ENCODE data around the gene MINDY3.

The MINDY3 gene

DNA sequence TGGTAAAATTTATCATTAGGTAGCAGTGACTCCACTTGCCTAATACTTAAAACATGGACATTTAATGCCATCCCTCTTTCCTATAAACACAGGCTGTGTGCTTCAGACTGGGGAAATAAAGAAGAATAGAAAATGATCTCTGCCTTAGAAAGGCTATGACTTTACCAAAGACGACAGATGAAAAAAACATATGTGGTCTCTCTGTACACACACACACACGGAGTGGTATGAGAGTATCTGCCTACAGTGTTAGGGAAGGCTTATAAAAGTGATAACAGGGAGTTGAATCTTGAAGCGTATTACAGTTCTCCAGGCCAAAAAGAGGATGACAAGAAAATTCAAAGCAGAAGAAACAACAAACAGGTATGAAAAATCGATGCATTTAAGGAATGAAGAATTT lies 38.2 kb downstream of the MINDY3 start:
- Histone ChIP-seq H3K9me3 (ENCODE audit: insufficient read depth, low read length) (no peaks in the 10 kb centered on the region), H3K36me3 (ENCODE audit: insufficient read depth, insufficient read length, low read length) (peaks cover 24% of the 10 kb centered on the region), H3K9ac (ENCODE audit: insufficient read length, low read depth) (no peak overlapping the region), H3K4me3 (ENCODE audit: insufficient read length, low read depth) (no peak overlapping the region), H3K4me1 (ENCODE audit: insufficient read depth, insufficient read length) (no peaks in the 10 kb centered on the region), H3K27me3 (ENCODE audit: insufficient read depth, insufficient read length) (no peaks in the 10 kb centered on the region)
- no peak for DNase-seq (ENCODE audit: low read depth, low spot score)
- TF ChIP-seq ZNF274 (IDR thresholded peaks at IDR 0.05; ENCODE audit: low read depth, low read length) (no peak), YY1 (IDR thresholded peaks at IDR 0.05; ENCODE audit: insufficient read depth, insufficient read length) (no peak), SUZ12 (IDR thresholded peaks at IDR 0.05; ENCODE audit: extremely low read depth, insufficient read depth, insufficient read length) (no peak)

- Histone ChIP-seq H3K9ac (ENCODE audit: insufficient read length, low read depth) (no peak overlapping the region), H3K36me3 (ENCODE audit: insufficient read depth, insufficient read length, low read length) (peaks cover 24% of the 10 kb centered on the region), H3K4me3 (ENCODE audit: insufficient read length, low read depth) (no peak overlapping the region), H3K4me1 (ENCODE audit: insufficient read depth, insufficient read length) (no peaks in the 10 kb centered on the region), H3K9me3 (ENCODE audit: insufficient read depth, low read length) (no peaks in the 10 kb centered on the region), H3K27me3 (ENCODE audit: insufficient read depth, insufficient read length) (no peaks in the 10 kb centered on the region)
- DNase-seq (ENCODE audit: low read depth, low spot score): no peak
- no peak for TF ChIP-seq SUZ12 (IDR thresholded peaks at IDR 0.05; ENCODE audit: extremely low read depth, insufficient read depth, insufficient read length)
- TF ChIP-seq YY1 (IDR thresholded peaks at IDR 0.05; ENCODE audit: insufficient read depth, insufficient read length): no peak
- TF ChIP-seq ZNF274 (IDR thresholded peaks at IDR 0.05; ENCODE audit: low read depth, low read length): no peak
Observed at GRCh38 chr10:15821046-15821683, 39.1 kb downstream of the MINDY3 start.

- H3K27me3 ChIP-seq (ENCODE audit: insufficient read depth, insufficient read length): no peaks in the 10 kb centered on the region
- no peaks in the 10 kb centered on the region for H3K9me3 ChIP-seq (ENCODE audit: insufficient read depth, low read length)
- no peaks in the 10 kb centered on the region for H3K4me1 ChIP-seq (ENCODE audit: insufficient read depth, insufficient read length)
- no peak overlapping the region for H3K4me3 ChIP-seq (ENCODE audit: insufficient read length, low read depth)
- H3K9ac ChIP-seq (ENCODE audit: insufficient read length, low read depth): no peak overlapping the region
- peaks cover 26% of the 10 kb centered on the region for H3K36me3 ChIP-seq (ENCODE audit: insufficient read depth, insufficient read length, low read length)
- DNase-seq (ENCODE audit: low read depth, low spot score): no peak
- no peak for TF ChIP-seq YY1 (IDR thresholded peaks at IDR 0.05; ENCODE audit: insufficient read depth, insufficient read length)
- no peak for TF ChIP-seq ZNF274 (IDR thresholded peaks at IDR 0.05; ENCODE audit: low read depth, low read length)
- TF ChIP-seq SUZ12 (IDR thresholded peaks at IDR 0.05; ENCODE audit: extremely low read depth, insufficient read depth, insufficient read length): no peak
Observed at GRCh38 chr10:15817409-15818046, 42.8 kb downstream of the MINDY3 start.

- H3K27me3 ChIP-seq (ENCODE audit: insufficient read depth, insufficient read length): no peaks in the 10 kb centered on the region
- H3K9me3 ChIP-seq (ENCODE audit: insufficient read depth, low read length): no peaks in the 10 kb centered on the region
- peaks cover 17% of the 10 kb centered on the region for H3K36me3 ChIP-seq (ENCODE audit: insufficient read depth, insufficient read length, low read length)
- TF ChIP-seq SUZ12 (IDR thresholded peaks at IDR 0.05; ENCODE audit: extremely low read depth, insufficient read depth, insufficient read length) (no peak), ZNF274 (IDR thresholded peaks at IDR 0.05; ENCODE audit: low read depth, low read length) (no peak), YY1 (IDR thresholded peaks at IDR 0.05; ENCODE audit: insufficient read depth, insufficient read length) (no peak)
- H3K9ac ChIP-seq (ENCODE audit: insufficient read length, low read depth): no peak overlapping the region
- no peak overlapping the region for H3K4me3 ChIP-seq (ENCODE audit: insufficient read length, low read depth)
- no peak for DNase-seq (ENCODE audit: low read depth, low spot score)
- H3K4me1 ChIP-seq (ENCODE audit: insufficient read depth, insufficient read length): no peaks in the 10 kb centered on the region
Observed at GRCh38 chr10:15815242-15815885, 44.9 kb downstream of the MINDY3 start.

DNA sequence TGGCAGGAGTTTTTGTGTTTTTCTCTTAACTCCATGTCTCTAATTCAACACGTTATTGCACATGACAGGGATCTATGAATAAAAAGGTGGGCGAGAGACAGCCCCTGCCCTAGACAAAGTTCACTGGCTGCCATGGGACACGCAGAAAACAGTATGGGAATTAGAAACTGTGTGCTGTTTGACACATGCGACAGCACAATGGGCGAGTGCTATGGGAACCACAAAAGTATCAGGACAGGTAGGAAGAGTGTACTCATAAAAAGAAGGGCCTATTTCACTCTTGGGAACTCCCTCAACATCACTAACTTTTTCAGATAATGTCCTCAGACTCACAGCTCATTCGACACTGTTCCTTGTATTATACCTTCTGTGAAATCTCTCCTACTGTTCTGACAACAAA lies 45.7 kb downstream of the MINDY3 start:
- no peak for DNase-seq (ENCODE audit: low read depth, low spot score)
- Histone ChIP-seq H3K4me3 (ENCODE audit: insufficient read length, low read depth) (no peak overlapping the region), H3K9ac (ENCODE audit: insufficient read length, low read depth) (no peak overlapping the region), H3K27me3 (ENCODE audit: insufficient read depth, insufficient read length) (no peaks in the 10 kb centered on the region), H3K36me3 (ENCODE audit: insufficient read depth, insufficient read length, low read length) (peaks cover 14% of the 10 kb centered on the region), H3K4me1 (ENCODE audit: insufficient read depth, insufficient read length) (no peaks in the 10 kb centered on the region), H3K9me3 (ENCODE audit: insufficient read depth, low read length) (no peaks in the 10 kb centered on the region)
- no peak for TF ChIP-seq SUZ12 (IDR thresholded peaks at IDR 0.05; ENCODE audit: extremely low read depth, insufficient read depth, insufficient read length)
- TF ChIP-seq YY1 (IDR thresholded peaks at IDR 0.05; ENCODE audit: insufficient read depth, insufficient read length): no peak
- no peak for TF ChIP-seq ZNF274 (IDR thresholded peaks at IDR 0.05; ENCODE audit: low read depth, low read length)

GRCh38 chr10:15813415-15813814 lies 46.9 kb downstream of the MINDY3 start:
- H3K9me3 ChIP-seq (ENCODE audit: insufficient read depth, low read length): no peaks in the 10 kb centered on the region
- no peak for DNase-seq (ENCODE audit: low read depth, low spot score)
- H3K4me3 ChIP-seq (ENCODE audit: insufficient read length, low read depth): no peak overlapping the region
- TF ChIP-seq YY1 (IDR thresholded peaks at IDR 0.05; ENCODE audit: insufficient read depth, insufficient read length): no peak
- TF ChIP-seq SUZ12 (IDR thresholded peaks at IDR 0.05; ENCODE audit: extremely low read depth, insufficient read depth, insufficient read length): no peak
- no peak for TF ChIP-seq ZNF274 (IDR thresholded peaks at IDR 0.05; ENCODE audit: low read depth, low read length)
- H3K9ac ChIP-seq (ENCODE audit: insufficient read length, low read depth): no peak overlapping the region
- no peaks in the 10 kb centered on the region for H3K27me3 ChIP-seq (ENCODE audit: insufficient read depth, insufficient read length)
- H3K36me3 ChIP-seq (ENCODE audit: insufficient read depth, insufficient read length, low read length): peaks cover 12% of the 10 kb centered on the region
- no peaks in the 10 kb centered on the region for H3K4me1 ChIP-seq (ENCODE audit: insufficient read depth, insufficient read length)

DNA sequence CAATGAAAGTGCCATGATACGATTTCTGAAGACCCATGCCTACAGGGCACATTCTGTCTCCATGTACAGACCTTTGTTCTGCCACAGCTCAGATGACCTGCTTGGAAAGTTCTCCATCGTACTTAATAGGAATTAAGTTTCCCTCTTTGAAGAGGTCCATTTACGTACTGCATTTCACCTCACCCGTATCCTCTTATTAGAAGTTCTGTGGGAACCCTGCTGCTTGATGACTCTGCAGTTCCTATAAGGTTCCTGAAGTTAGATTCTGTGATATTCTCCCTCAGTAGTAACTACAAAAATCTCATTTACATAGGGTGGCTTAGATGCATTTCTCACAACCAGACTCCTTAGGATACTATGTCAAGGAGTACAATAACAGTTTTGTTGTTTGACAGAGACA lies 50.9 kb downstream of the MINDY3 start:
- no peak for DNase-seq (ENCODE audit: low read depth, low spot score)
- H3K27me3 ChIP-seq (ENCODE audit: insufficient read depth, insufficient read length): no peaks in the 10 kb centered on the region
- no peak overlapping the region for H3K9ac ChIP-seq (ENCODE audit: insufficient read length, low read depth)
- no peaks in the 10 kb centered on the region for H3K9me3 ChIP-seq (ENCODE audit: insufficient read depth, low read length)
- TF ChIP-seq SUZ12 (IDR thresholded peaks at IDR 0.05; ENCODE audit: extremely low read depth, insufficient read depth, insufficient read length) (no peak), ZNF274 (IDR thresholded peaks at IDR 0.05; ENCODE audit: low read depth, low read length) (no peak), YY1 (IDR thresholded peaks at IDR 0.05; ENCODE audit: insufficient read depth, insufficient read length) (no peak)
- H3K4me3 ChIP-seq (ENCODE audit: insufficient read length, low read depth): no peak overlapping the region
- no peaks in the 10 kb centered on the region for H3K4me1 ChIP-seq (ENCODE audit: insufficient read depth, insufficient read length)
- peaks cover 6% of the 10 kb centered on the region for H3K36me3 ChIP-seq (ENCODE audit: insufficient read depth, insufficient read length, low read length)
